BLaER1 treated with 17β-estradiol and CSF1 and Interleukin-3, amounts not matched to agents 10 nM and 100 nM (cell line): Measurements from ENCODE around the gene RPS14.

Experiments
- H3K27ac ChIP-seq, 11 experiments: shearing (Covaris generic); formaldehyde crosslinking; 2 replicates each; pipeline ENCODE4 v1.8.1; 2022
- H3K27me3 ChIP-seq, 11 experiments: shearing (Covaris generic); formaldehyde crosslinking; 2 replicates each; pipeline ENCODE4 v1.8.1; 2022
- H3K36me3 ChIP-seq, 11 experiments: shearing (Covaris generic); formaldehyde crosslinking; 2 replicates each; pipeline ENCODE4 v1.8.1; 2022
- H3K4me1 ChIP-seq, 10 experiments: shearing (Covaris generic); formaldehyde crosslinking; 2 replicates each; pipeline ENCODE4 v1.8.1; 2022
- H3K4me2 ChIP-seq, 11 experiments: shearing (Covaris generic); formaldehyde crosslinking; 2 replicates each; pipeline ENCODE4 v1.8.1; 2022
- H3K4me3 ChIP-seq, 10 experiments: shearing (Covaris generic); formaldehyde crosslinking; 2 replicates each; pipeline ENCODE4 v1.8.1; 2022
- H3K9ac ChIP-seq, 11 experiments: shearing (Covaris generic); formaldehyde crosslinking; 2 replicates each; pipeline ENCODE4 v1.8.1; 2022
- H3K9me3 ChIP-seq, 11 experiments: shearing (Covaris generic); formaldehyde crosslinking; replicated peaks in 1 of 11; 2 replicates each; pipeline ENCODE4 v1.8.1; 2022
- H4K20me1 ChIP-seq, 11 experiments: shearing (Covaris generic); formaldehyde crosslinking; 2 replicates each; pipeline ENCODE4 v1.8.1; 2022
- Cebpa-rat ChIP-seq, 11 experiments: shearing (Covaris generic); IDR thresholded peaks; 2 replicates each; pipeline ENCODE4 v1.8.1; 2022

Gene RPS14

DNA sequence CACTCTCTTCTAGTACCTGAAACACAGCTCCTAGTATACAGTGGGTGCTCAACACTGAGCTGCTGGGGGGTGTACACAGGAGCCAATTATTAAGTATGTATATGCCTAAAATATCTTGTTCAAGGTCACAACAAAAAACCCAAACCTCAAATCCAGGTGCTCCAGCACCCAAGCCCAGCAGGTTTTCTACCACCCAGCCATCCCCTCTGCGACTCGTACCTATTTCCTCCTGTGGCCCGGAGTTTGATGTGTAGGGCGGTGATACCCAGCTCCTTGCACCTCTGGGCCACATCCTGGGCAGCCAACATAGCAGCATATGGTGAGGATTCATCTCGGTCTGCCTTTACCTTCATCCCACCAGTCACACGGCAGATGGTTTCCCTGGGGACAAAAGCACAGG lies 3.0 kb downstream of the RPS14 start:
- peaks cover 0 to 6% (median 0%) of the 10 kb centered on the region in 11 experiments; a peak in 2 of 22 replicates for H3K9me3 ChIP-seq
- peak overlapping the region in 2 of 11 experiments; percentile 28 to 99; a peak in 6 of 22 replicates for H3K27ac ChIP-seq
- H3K27me3 ChIP-seq = no peaks in the 10 kb centered on the region
- peaks cover 71 to 76% (median 74%) of the 10 kb centered on the region in 11 experiments for H4K20me1 ChIP-seq
- peaks cover 26 to 67% (median 66%) of the 10 kb centered on the region in 10 experiments for H3K4me1 ChIP-seq
- TF ChIP-seq Cebpa-rat (IDR thresholded peaks at IDR 0.05) = no peak
- H3K4me3 ChIP-seq = peak overlapping the region in 9 of 10 experiments; percentile 77 to 96 (median 88); a peak in 10 of 20 replicates
- peak overlapping the region; percentile 90 to 100 (median 95); a peak in 20 of 22 replicates for H3K9ac ChIP-seq
- peaks cover 55 to 75% (median 67%) of the 10 kb centered on the region in 11 experiments for H3K36me3 ChIP-seq
- H3K4me2 ChIP-seq = peak overlapping the region; percentile 84 to 98 (median 91)

DNA sequence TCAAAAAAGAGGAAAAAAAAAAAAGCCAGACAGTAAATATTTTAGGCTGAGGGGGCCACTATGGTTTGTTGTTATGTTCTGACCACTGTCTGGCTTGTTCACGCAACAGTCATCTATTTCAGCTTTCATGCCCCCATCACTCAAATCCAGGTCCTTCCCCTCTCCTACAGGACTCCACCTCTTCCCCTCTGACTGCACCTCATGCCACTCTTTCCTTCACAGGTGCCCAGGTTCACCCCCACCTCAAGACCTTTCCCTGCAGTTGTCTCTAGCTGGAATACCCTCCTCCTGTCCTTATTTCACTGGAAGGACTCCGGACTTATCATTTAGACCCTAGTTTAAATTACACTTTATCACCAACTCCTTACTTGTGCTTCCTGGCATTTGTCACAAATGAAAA lies 3.5 kb downstream of the RPS14 start:
- H3K4me1 ChIP-seq = peaks cover 26 to 70% (median 66%) of the 10 kb centered on the region in 10 experiments
- H3K4me3 ChIP-seq = peak overlapping the region in 6 of 10 experiments; percentile 84 to 94 (median 89); a peak in 5 of 20 replicates
- H3K9ac ChIP-seq = peak overlapping the region; percentile 90 to 100 (median 95); a peak in 20 of 22 replicates
- peak overlapping the region; percentile 84 to 98 (median 91); a peak in 20 of 22 replicates for H3K4me2 ChIP-seq
- peaks cover 76 to 81% (median 79%) of the 10 kb centered on the region in 11 experiments for H4K20me1 ChIP-seq
- no peak for TF ChIP-seq Cebpa-rat (IDR thresholded peaks at IDR 0.05)
- peaks cover 0 to 6% (median 0%) of the 10 kb centered on the region in 11 experiments; a peak in 2 of 22 replicates for H3K9me3 ChIP-seq
- peaks cover 55 to 77% (median 67%) of the 10 kb centered on the region in 11 experiments for H3K36me3 ChIP-seq
- H3K27ac ChIP-seq = peak overlapping the region in 2 of 11 experiments; percentile 14 to 28; a peak in 3 of 22 replicates
- no peaks in the 10 kb centered on the region for H3K27me3 ChIP-seq

DNA sequence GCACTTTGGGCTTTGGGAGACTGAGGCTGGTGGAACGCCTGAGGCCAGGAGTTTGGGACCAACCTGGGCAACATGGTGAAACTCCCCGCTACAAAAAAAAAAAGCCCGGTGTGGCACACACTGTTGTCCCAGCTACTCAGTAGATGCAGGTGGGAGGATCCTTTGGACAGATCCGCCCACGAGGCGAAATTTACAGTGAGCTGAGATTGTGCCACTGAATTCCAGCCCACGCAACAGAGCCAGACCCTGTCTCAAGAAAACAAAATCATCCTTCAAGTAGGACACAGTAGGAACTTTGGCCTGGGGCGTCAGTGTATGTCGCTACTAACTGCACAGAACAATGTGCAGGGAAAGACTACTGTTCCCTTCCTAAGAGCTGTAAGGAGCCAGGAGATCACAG lies 4.8 kb downstream of the RPS14 start:
- peak overlapping the region in 9 of 11 experiments; percentile 34 to 98 (median 93); a peak in 12 of 22 replicates for H3K4me2 ChIP-seq
- peaks cover 26 to 70% (median 66%) of the 10 kb centered on the region in 10 experiments for H3K4me1 ChIP-seq
- H3K27me3 ChIP-seq = no peaks in the 10 kb centered on the region
- no peak overlapping the region for H3K27ac ChIP-seq
- H3K9me3 ChIP-seq = no peaks in the 10 kb centered on the region
- H3K9ac ChIP-seq = peak overlapping the region in 9 of 11 experiments; percentile 3 to 98 (median 90); a peak in 8 of 22 replicates
- H3K36me3 ChIP-seq = peaks cover 55 to 77% (median 67%) of the 10 kb centered on the region in 11 experiments
- no peak overlapping the region for H3K4me3 ChIP-seq
- H4K20me1 ChIP-seq = peaks cover 78 to 92% (median 85%) of the 10 kb centered on the region in 11 experiments
- no peak for TF ChIP-seq Cebpa-rat (IDR thresholded peaks at IDR 0.05)

DNA sequence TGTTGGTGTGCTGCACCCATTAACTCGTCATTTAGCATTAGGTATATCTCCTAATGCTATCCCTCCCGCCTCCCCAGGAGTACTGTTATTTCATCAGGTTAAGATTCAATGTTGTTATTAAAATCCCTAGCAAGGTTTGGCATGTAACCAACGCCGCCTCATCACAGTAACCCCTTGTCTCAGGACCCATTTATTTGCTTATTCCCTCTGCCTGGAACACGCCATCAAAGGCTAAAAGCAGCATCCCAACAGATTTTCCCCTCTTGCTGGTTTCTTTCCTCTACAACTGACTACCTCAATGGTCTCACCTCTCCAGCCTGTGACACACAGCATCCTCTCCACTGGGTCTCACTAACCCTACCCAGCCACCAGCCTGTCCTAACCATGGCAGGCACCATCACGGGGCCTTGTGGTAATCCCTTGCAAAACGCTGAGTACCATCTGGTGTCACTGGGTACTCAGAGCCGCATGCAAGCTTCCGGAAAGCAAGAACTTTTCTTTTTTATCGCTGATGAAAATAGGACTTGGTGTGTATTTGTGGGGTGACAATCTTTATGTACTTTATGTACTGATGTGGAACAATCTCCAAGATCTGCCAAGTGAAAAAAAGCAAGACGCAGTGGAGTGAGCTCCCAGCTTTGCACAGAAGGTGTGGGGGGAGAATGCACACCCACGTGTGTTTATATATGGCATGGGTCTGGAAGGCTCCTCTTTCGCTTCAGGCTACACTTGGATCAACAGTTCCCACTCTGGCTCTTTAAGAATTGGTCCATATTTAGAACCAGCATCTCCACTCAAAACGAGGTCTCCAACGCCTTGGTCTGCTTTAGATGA lies 6.1 kb downstream of the RPS14 start:
- no peak for TF ChIP-seq Cebpa-rat (IDR thresholded peaks at IDR 0.05)
- Histone ChIP-seq H3K27ac (no peak overlapping the region), H3K4me1 (peaks cover 26 to 79% (median 71%) of the 10 kb centered on the region in 10 experiments), H3K4me3 (no peak overlapping the region), H3K4me2 (peak overlapping the region in 7 of 11 experiments; percentile 34 to 98 (median 93); a peak in 10 of 22 replicates), H3K9me3 (no peaks in the 10 kb centered on the region), H4K20me1 (peaks cover 71 to 90% (median 80%) of the 10 kb centered on the region in 11 experiments), H3K9ac (peak overlapping the region in 6 of 11 experiments; percentile 3 to 98 (median 24); a peak in 2 of 22 replicates), H3K27me3 (no peaks in the 10 kb centered on the region), H3K36me3 (peaks cover 55 to 73% (median 65%) of the 10 kb centered on the region in 11 experiments)

DNA sequence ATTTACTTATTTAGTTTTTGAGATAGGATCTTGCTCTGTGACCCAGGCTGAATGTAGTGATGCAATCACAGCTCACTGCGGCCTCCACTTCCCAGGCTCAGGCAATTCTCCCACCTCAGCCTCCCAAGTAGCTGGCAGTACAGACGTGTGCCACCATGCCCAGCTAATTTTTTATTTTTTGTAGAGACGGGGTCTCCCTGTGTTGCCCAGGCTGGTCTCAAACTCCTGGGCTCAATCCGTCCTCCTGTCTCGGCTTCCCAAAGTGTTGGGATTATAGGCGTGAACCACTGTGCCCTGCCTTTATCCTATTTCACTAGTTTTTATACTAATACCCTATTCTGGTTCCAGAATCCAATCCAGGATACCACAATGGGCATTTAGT lies 6.8 kb downstream of the RPS14 start:
- H3K27me3 ChIP-seq = no peaks in the 10 kb centered on the region
- TF ChIP-seq Cebpa-rat (IDR thresholded peaks at IDR 0.05) = peak in 2 of 11 experiments; percentile 8 to 69; a peak in 2 of 22 replicates
- H3K4me3 ChIP-seq = no peak overlapping the region
- no peaks in the 10 kb centered on the region for H3K9me3 ChIP-seq
- peak overlapping the region in 5 of 11 experiments; percentile 16 to 93 (median 42); a peak in 7 of 22 replicates for H3K4me2 ChIP-seq
- peak overlapping the region in 1 of 11 experiments; percentile 31; a peak in 2 of 22 replicates for H3K27ac ChIP-seq
- H3K9ac ChIP-seq = no peak overlapping the region; a peak in 1 of 22 replicates
- peaks cover 20 to 74% (median 65%) of the 10 kb centered on the region in 10 experiments for H3K4me1 ChIP-seq
- H4K20me1 ChIP-seq = peaks cover 64 to 82% (median 72%) of the 10 kb centered on the region in 11 experiments
- peaks cover 52 to 65% (median 58%) of the 10 kb centered on the region in 11 experiments for H3K36me3 ChIP-seq

DNA sequence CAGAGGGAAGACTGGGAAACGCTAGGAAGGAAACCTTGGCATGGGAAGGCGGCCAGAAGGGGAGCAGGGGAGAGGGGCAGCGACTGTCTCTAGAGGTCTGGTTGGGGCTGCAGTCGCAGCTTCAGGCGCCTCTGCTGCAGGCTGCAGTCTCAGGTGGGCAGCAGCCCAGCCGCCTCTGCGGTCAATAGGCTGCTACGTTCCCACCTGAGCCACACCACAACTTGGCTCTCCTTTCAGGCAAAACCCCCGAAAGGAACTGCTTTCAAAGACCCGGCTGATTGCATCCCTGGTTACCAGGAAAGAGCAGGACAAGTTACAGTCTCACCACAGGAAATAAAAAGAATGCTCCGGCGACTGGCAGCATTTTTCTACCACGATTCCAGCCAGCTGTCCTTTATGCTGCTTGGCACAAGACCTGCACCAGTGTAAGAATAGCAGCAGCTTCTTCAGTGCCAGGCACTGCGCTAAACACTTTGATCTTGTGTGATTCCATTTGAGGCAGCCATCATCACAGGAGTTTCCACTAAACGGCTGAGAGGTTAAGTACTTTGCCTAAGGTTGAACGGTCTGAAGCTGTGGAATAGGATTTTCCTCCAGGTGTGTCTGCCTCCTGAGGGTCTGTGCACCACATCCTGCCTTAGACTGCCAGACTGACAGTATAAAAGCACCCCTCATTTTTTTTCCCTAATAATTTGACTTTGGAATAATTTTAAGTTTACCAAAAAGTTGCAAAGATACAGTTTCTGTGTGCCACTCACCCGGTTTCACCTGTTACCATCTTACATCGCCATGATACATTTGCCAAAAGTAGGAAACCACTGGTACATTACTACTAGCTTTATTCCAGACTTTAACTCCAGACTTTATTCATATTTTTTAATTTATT lies 7.5 kb downstream of the RPS14 start:
- H4K20me1 ChIP-seq = peaks cover 57 to 76% (median 68%) of the 10 kb centered on the region in 11 experiments
- H3K36me3 ChIP-seq = peaks cover 46 to 59% (median 52%) of the 10 kb centered on the region in 11 experiments
- peaks cover 13 to 67% (median 59%) of the 10 kb centered on the region in 10 experiments for H3K4me1 ChIP-seq
- H3K27ac ChIP-seq = peak overlapping the region in 3 of 11 experiments; percentile 0 to 31 (median 26); a peak in 3 of 22 replicates
- peak overlapping the region in 6 of 11 experiments; percentile 1 to 93 (median 30); a peak in 11 of 22 replicates for H3K4me2 ChIP-seq
- no peak overlapping the region for H3K4me3 ChIP-seq
- no peaks in the 10 kb centered on the region for H3K9me3 ChIP-seq
- no peaks in the 10 kb centered on the region for H3K27me3 ChIP-seq
- TF ChIP-seq Cebpa-rat (IDR thresholded peaks at IDR 0.05) = no peak
- H3K9ac ChIP-seq = peak overlapping the region in 1 of 11 experiments; percentile 8; a peak in 1 of 22 replicates

DNA sequence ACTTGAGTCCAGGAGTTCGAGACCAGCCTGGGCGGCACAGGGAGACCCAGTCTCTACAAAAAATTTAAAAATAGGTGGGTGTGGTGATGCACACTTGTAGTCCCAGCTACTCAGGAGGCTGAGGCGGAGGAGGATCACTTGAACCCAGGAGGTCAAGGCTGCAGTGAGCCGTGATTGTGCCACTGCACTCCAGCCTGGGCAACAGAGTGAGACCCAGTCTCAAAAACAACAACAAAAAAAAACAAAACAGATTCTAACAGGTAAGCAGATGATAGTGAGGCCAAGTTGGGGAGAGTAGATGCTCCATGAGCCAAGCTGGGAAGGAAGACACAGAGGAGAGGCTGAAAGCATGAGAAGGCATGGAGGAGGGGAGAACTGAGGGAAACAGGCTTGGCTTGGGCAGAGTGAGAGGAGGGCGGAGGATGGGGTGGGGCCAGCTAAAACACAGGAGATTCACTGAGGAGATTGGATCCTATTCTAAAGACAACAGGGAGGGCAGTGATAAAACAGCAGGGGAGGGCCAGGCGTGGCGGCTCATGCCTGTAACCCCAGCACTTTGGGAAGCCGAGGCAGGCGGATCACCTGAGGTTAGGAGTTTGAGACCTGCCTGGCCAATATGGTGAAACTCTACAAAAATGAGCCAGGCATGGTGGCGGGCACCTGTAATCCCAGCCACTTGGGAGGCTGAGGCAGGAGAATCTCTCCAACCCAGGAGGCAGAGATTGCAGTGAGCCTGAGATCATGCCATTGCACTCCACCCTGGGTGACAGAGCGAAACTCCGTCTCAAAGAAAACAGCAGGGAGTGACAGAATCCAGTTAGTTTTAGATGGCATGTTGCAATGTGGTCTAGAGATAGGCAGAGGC lies 8.4 kb downstream of the RPS14 start:
- Histone ChIP-seq H3K4me2 (no peak overlapping the region; a peak in 1 of 22 replicates), H3K27ac (peak overlapping the region in 1 of 11 experiments; percentile 31; a peak in 2 of 22 replicates), H3K4me1 (peaks cover 4 to 64% (median 56%) of the 10 kb centered on the region in 10 experiments; a peak in 19 of 20 replicates), H4K20me1 (peaks cover 48 to 67% (median 59%) of the 10 kb centered on the region in 11 experiments), H3K9ac (no peak overlapping the region), H3K4me3 (no peak overlapping the region), H3K9me3 (no peaks in the 10 kb centered on the region), H3K36me3 (peaks cover 37 to 50% (median 43%) of the 10 kb centered on the region in 11 experiments), H3K27me3 (no peaks in the 10 kb centered on the region)
- TF ChIP-seq Cebpa-rat (IDR thresholded peaks at IDR 0.05) = no peak
